SK-N-SH (cell line): ENCODE data around the gene PRRT1B. TPM values are rescaled to one million over a fixed set of nuclear protein-coding genes. Genes with fewer than 3 reads are reported as not detected.

Experiments used
- CTCF ChIA-PET: fragments of 300-600, 350-600 bp; formaldehyde crosslinking; extraction: SDS; loops from one replicate; lab custom pipeline; 2021; lab: Yijun Ruan, JAX
- POLR2A ChIA-PET: fragments of 350-600 bp; sonication (Branson Sonifier 250); formaldehyde crosslinking; extraction: SDS; loops from one replicate; lab custom pipeline; 2020; ENCODE audit warnings: antibody characterized with exemption, inconsistent platforms; lab: Yijun Ruan, JAX
- DNase-seq: peaks from one replicate; pipeline ENCODE4 v3.0.0; 2012
- H2AFZ ChIP-seq: fragments of 200-600 bp; sonication (generic); 2 replicates; pipeline ENCODE4 v1.8.1; 2016; ENCODE audit warnings: antibody characterized with exemption, mild to moderate bottlenecking, low read depth
- H3F3A ChIP-seq: fragments of 200-600 bp; sonication (generic); replicated peaks from 2 replicates; pipeline ENCODE3; 2016; ENCODE audit warnings: antibody characterized with exemption, mild to moderate bottlenecking; ENCODE audit not compliant: insufficient read depth
- H3K27ac ChIP-seq, 2 experiments: fragments of 200-500 bp in 1 of 2; fragments of 200-600 bp in 1 of 2; sonication (Bioruptor generic) in 1 of 2; sonication (generic), shearing (Covaris generic) in 1 of 2; 2 replicates each; pipeline versions ENCODE4 v1.5.1 to v1.6.1; 2014 to 2016; ENCODE audit warnings: low read depth in 2 of 2, inconsistent platforms in 1 of 2, low read length in 1 of 2, mild to moderate bottlenecking in 1 of 2, mixed read lengths in 1 of 2
- H3K27me3 ChIP-seq: fragments of 200-600 bp; sonication (generic), shearing (Covaris generic); 2 replicates; pipeline ENCODE4 v1.6.1; 2016; ENCODE audit warnings: mixed run types; ENCODE audit not compliant: insufficient read depth
- H3K36me3 ChIP-seq, 2 experiments: fragments of 200-500 bp in 1 of 2; fragments of 200-600 bp in 1 of 2; sonication (Bioruptor generic) in 1 of 2; sonication (generic) in 1 of 2; replicated peaks in 1 of 2; 2 replicates each; pipeline versions ENCODE3 to v1.5.1; 2014 to 2016; ENCODE audit warnings: low read length in 1 of 2, mild to moderate bottlenecking in 1 of 2; ENCODE audit not compliant: insufficient read depth in 2 of 2, control insufficient read depth in 1 of 2
- H3K4me1 ChIP-seq, 2 experiments: fragments of 200-500 bp in 1 of 2; fragments of 200-600 bp in 1 of 2; sonication (Bioruptor generic) in 1 of 2; sonication (generic), shearing (Covaris generic) in 1 of 2; 2 replicates each; pipeline versions ENCODE4 v1.5.1 to v1.6.1; 2014 to 2016; ENCODE audit warnings: low read depth in 1 of 2, low read length in 1 of 2, mixed run types in 1 of 2; ENCODE audit not compliant: insufficient read depth in 2 of 2, control insufficient read depth in 1 of 2
- H3K4me2 ChIP-seq: fragments of 200-600 bp; sonication (generic), shearing (Covaris generic); 2 replicates; pipeline ENCODE4 v1.6.1; 2017; ENCODE audit warnings: mixed run types
- H3K4me3 ChIP-seq, 2 experiments: fragments of 200-500 bp in 1 of 2; fragments of 200-600 bp in 1 of 2; sonication (Bioruptor generic) in 1 of 2; sonication (generic), shearing (Covaris generic) in 1 of 2; 2 replicates each; pipeline versions ENCODE4 v1.5.1 to v1.8.1; 2014 to 2016; ENCODE audit warnings: low read depth in 2 of 2, inconsistent platforms in 1 of 2, low read length in 1 of 2, mild to moderate bottlenecking in 1 of 2, mixed read lengths in 1 of 2, moderate library complexity in 1 of 2
- H3K79me2 ChIP-seq: fragments of 200-600 bp; sonication (generic); 2 replicates; pipeline ENCODE4 v1.8.1; 2017; ENCODE audit warnings: mild to moderate bottlenecking; ENCODE audit not compliant: insufficient read depth
- H3K9ac ChIP-seq: fragments of 200-600 bp; sonication (generic); 2 replicates; pipeline ENCODE4 v1.6.1; 2017; ENCODE audit warnings: mixed run types
- H3K9me2 ChIP-seq: fragments of 200-600 bp; sonication (generic); 2 replicates; pipeline ENCODE4 v1.6.1; 2017; ENCODE audit warnings: mixed run types
- H3K9me3 ChIP-seq: fragments of 200-600 bp; sonication (generic); 2 replicates; pipeline ENCODE4 v1.6.1; 2017; ENCODE audit warnings: mixed run types, mild to moderate bottlenecking, moderate library complexity
- H4K20me1 ChIP-seq: fragments of 200-600 bp; sonication (generic); 2 replicates; pipeline ENCODE4 v1.6.1; 2017; ENCODE audit warnings: mild to moderate bottlenecking, mixed run types; ENCODE audit not compliant: insufficient read depth
- CTCF ChIP-seq: fragments of 200-600 bp; sonication (generic); IDR thresholded peaks from 2 replicates; pipeline ENCODE4 v1.6.1; 2017; ENCODE audit warnings: antibody characterized with exemption, mild to moderate bottlenecking, moderate library complexity
- ELF1 ChIP-seq: IDR thresholded peaks from 2 replicates; pipeline ENCODE4 v1.4.0; 2012
- EZH2phosphoT487 ChIP-seq: fragments of 200-600 bp; sonication (generic); IDR thresholded peaks from 2 replicates; pipeline ENCODE4 v1.6.1; 2017; ENCODE audit warnings: low read depth, mixed run types, mild to moderate bottlenecking, antibody characterized with exemption, moderate library complexity, borderline replicate concordance
- FOXJ3 ChIP-seq: sonication (generic); formaldehyde crosslinking; IDR thresholded peaks from 2 replicates; pipeline ENCODE4 v1.5.1; 2020; ENCODE audit warnings: mild to moderate bottlenecking, missing genetic modification reagents
- MAX ChIP-seq: IDR thresholded peaks from 2 replicates; pipeline ENCODE4 v1.4.0; 2012; ENCODE audit warnings: low read depth
- MEF2A ChIP-seq: IDR thresholded peaks from 2 replicates; pipeline ENCODE4 v1.4.0; 2012; ENCODE audit warnings: low read depth, borderline replicate concordance
- NFIC ChIP-seq: IDR thresholded peaks from 2 replicates; pipeline ENCODE4 v1.4.0; 2012; ENCODE audit warnings: borderline replicate concordance
- RAD21 ChIP-seq: IDR thresholded peaks from 2 replicates; pipeline ENCODE4 v1.6.1; 2012; ENCODE audit warnings: mild to moderate bottlenecking, low read length
- REST ChIP-seq: IDR thresholded peaks from 2 replicates; pipeline ENCODE4 v1.6.1; 2012; ENCODE audit warnings: mild to moderate bottlenecking, low read depth, low read length, moderate library complexity
- SIN3A ChIP-seq: IDR thresholded peaks from 2 replicates; pipeline ENCODE4 v1.6.1; 2012; ENCODE audit warnings: low read depth, mild to moderate bottlenecking, low read length, moderate library complexity, borderline replicate concordance
- SMC3 ChIP-seq: IDR thresholded peaks from 2 replicates; pipeline ENCODE4 v1.6.1; 2012; ENCODE audit warnings: low read depth, low read length, improper control_type of control experiment
- YY1 ChIP-seq: IDR thresholded peaks from 2 replicates; pipeline ENCODE4 v1.4.0; 2012; ENCODE audit warnings: low read depth, mild to moderate bottlenecking
- WGBS: methylation state at CpG from one replicate; pipeline ENCODE4 v1.1.6; 2017; ENCODE audit warnings: low lambda C conversion rate; 5-methylcytosine and 5-hydroxymethylcytosine counted together
- polyA plus RNA-seq, 3 experiments: library from polyadenylated mRNA; depleted of rRNA; stranded (reverse); fragments of >200 nt; gene quantifications; 2 replicates each; pipeline ENCODE4 v1.2.3, GENCODE V29; 2012
- TF ChIP-seq, protein P1 (sequence below): IDR thresholded peaks from 2 replicates; pipeline ENCODE4; 2012

The PRRT1B gene
- polyA plus RNA-seq, 1 of the 3 experiments (the other 2 are of a cell fraction): not detected

DNA sequence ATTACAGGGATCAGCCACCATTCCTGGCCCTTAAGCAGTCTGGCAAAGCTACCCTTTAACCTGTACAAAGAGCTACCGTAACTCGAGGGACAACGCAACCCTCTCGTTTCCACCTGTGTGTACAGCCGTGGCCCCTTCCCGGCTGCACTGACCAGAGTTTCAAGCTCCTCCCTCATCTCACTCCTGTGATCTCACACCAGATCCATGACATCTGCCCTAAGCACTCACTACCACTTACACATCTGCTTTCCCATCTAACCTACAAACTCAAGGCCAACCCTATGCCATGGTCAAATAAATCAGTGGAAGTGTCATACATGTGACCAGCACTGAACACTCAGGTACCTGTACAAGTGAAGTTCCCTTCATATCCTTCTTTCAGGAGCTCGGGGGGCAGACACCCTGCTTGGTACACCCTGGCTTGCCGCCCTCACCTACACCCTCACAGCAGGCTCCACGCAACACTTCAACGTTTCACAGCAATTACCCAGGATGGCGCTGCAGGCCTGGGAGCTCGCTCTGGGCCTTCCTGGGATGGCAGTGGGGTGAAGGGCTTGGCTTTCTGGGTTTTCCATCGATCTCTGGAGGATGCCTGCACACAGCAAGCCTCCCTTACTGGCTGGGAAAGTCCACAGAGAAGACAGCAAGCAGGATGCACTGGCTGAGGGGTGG is 61.7 kb downstream of the PRRT1B start:
- no peaks in the 10 kb centered on the region for H3K79me2 ChIP-seq
- H3K9ac ChIP-seq: no peak overlapping the region
- no peak for DNase-seq
- no peak for TF ChIP-seq CTCF
- 0 out of 2 replicates have a peak, but pooled peaks have one; percentile 18 for TF ChIP-seq RAD21
- 0 out of 2 replicates have a peak, but pooled peaks have one; percentile 13 for TF ChIP-seq SMC3
- TF ChIP-seq, all 33 proteins: peak for 2
- POLR2A ChIA-PET: no interaction called here
- 96% methylated on average over 11 of the region's 13 CpGs for WGBS
- peaks cover 7 to 8% of the 10 kb centered on the region in 2 experiments for H3K36me3 ChIP-seq
- H3F3A ChIP-seq: peaks cover 16% of the 10 kb centered on the region
- no peaks in the 10 kb centered on the region for H3K27me3 ChIP-seq
- peaks cover 13 to 16% of the 10 kb centered on the region in 2 experiments; a peak in 3 of 4 replicates for H3K4me1 ChIP-seq
- no peak overlapping the region for H3K4me2 ChIP-seq
- 0 out of 2 replicates have a peak, but pooled peaks cover 6% of the 10 kb centered on the region for H4K20me1 ChIP-seq
- H2AFZ ChIP-seq: no peak overlapping the region
- CTCF ChIA-PET: interaction anchor here (1.5 to 3.6 kb wide), 3 partner anchors 15 to 133 kb away, joined by 4 to 14 read pairs (median 7); partner anchors contain the start of gene RAPGEF1
- H3K9me2 ChIP-seq: no peaks in the 10 kb centered on the region
- H3K27ac ChIP-seq: no peak overlapping the region
- no peak overlapping the region for H3K4me3 ChIP-seq
- no peaks in the 10 kb centered on the region for H3K9me3 ChIP-seq

DNA sequence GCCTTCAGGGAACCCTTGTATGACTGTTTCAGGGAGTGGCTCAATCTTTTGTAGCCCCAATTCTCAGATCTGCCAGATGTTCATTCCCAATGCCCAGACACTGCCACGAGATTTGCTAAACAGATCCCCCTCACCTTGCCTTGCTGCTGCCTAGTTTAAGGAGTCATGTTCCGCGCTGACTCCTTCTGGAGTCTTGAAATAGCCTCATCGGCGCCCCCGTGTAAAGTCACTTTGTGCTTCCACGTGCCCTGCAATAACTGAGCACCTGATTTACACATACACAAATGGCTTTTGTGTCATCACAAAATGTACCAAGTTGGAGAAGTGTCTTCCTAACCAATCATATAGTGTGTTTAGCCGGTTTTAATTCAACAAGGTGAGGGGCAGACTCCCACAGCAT is 62.3 kb downstream of the PRRT1B start:
- DNase-seq: no peak
- Histone ChIP-seq H3K9me3 (no peaks in the 10 kb centered on the region), H3K79me2 (no peaks in the 10 kb centered on the region), H3K4me3 (no peak overlapping the region), H4K20me1 (0 out of 2 replicates have a peak, but pooled peaks cover 6% of the 10 kb centered on the region), H3K27ac (peak overlapping the region in 1 of 2 experiments; percentile 61; a peak in 2 of 4 replicates), H3K9me2 (no peaks in the 10 kb centered on the region), H3K4me1 (peaks cover 13 to 16% of the 10 kb centered on the region in 2 experiments; a peak in 3 of 4 replicates), H3K4me2 (peak overlapping the region; percentile 53; the same call in 1 of the 2 replicates)
- WGBS: 93% methylated on average over 8 of the region's 8 CpGs
- TF ChIP-seq CTCF (no peak), MAX (no peak), SMC3 (no peak), REST (no peak), EZH2phosphoT487 (no peak), NFIC (no peak), FOXJ3 (CRISPR knock-in tag) (no peak), SIN3A (no peak), YY1 (no peak), MEF2A (no peak), ELF1 (no peak)
- TF ChIP-seq, protein P1, sequence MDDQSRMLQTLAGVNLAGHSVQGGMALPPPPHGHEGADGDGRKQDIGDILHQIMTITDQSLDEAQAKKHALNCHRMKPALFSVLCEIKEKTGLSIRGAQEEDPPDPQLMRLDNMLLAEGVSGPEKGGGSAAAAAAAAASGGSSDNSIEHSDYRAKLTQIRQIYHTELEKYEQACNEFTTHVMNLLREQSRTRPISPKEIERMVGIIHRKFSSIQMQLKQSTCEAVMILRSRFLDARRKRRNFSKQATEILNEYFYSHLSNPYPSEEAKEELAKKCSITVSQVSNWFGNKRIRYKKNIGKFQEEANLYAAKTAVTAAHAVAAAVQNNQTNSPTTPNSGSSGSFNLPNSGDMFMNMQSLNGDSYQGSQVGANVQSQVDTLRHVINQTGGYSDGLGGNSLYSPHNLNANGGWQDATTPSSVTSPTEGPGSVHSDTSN: no peak
- TF ChIP-seq, all 33 proteins: peak for 0
- Histone ChIP-seq H3K27me3 (no peaks in the 10 kb centered on the region), H3F3A (peaks cover 16% of the 10 kb centered on the region), H2AFZ (no peak overlapping the region), H3K36me3 (peaks cover 8% of the 10 kb centered on the region in 2 experiments), H3K9ac (no peak overlapping the region)
- POLR2A ChIA-PET: no interaction called here
- CTCF ChIA-PET: interaction anchor here (1.5 to 1.8 kb wide), 2 partner anchors 132 to 133 kb away, joined by 4 to 7 read pairs; partner anchors contain the start of gene RAPGEF1
